ENCODE measurements around the gene XRCC2.
A peak's percentile ranks its signal among the peaks of the same experiment; 100 is the strongest.
"Not testable (repeated sequence)": the region's sequence is repeated elsewhere in the genome, so short reads cannot be mapped to it uniquely, and the experiment has no call there.

Gene XRCC2

DNA sequence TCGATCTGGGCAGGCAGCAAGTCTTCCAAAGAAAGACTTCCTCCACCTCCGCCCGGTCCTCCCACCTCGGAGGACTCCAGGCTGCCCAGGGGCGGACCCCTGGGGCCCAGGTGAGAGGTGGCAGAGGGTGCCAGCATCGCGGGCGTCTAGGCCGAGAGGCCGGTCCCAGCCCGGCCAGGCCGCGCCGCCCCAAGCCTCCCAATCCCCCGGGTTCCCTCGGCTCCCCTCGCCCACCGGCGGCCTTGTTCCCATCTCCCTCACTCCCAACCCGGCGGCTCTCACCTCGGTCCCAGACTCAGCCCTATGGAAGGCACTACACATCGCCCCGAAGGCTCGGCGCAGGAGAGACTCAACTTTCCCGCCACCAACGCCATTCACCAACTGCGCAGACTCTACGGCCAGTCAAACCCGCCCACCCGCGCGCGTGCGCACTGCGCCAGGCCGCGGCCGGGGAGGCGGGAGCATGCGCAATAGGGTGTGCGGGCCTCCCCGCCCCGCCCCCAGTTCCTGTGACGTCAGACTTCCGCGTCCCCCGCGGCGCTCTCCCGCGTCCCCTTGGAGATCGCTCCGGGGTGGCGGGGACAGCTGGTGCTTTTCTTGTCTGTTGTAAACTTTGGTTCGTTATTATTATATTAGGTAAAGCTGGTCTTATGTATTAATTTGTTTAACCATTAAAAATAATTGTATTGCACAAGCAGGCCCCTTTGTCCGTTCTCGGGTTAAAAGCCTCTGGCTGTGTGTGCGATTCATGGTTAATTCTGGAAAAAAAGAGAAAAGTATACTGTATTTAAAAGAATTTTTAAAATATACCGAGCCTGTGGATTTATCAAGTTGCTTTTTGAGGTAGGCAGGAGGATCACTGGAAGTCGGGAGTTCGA, at the start of gene XRCC2:
Gene XRCC2, minus strand, starts transcription at position 383 of the 878 bp plus-strand sequence. Its CDS starts 62 bp downstream, at position 321.
- DNase-seq (ENCODE audit: low spot score): peak; percentile 97

DNA sequence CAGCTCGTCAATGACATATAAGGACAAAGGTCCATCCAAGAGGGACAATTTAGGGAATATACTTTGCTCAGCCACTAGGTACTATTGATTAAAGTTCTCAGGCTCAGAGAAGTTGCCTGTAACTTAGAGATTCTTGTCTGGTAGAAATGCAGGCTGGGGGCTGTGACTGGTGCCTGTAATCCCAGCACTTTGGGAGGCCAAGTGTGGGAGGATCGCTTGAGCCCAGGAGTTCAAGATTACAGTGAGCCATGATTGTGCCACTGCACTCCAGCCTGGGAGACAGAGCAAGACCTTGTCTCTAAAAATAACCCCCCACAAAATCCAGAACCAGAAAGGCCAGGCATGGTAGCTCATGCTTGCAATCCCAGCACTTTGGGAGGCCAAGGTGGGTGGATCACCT, 47.4 kb upstream of the XRCC2 start:
- no peak for DNase-seq (ENCODE audit: low spot score)

DNA sequence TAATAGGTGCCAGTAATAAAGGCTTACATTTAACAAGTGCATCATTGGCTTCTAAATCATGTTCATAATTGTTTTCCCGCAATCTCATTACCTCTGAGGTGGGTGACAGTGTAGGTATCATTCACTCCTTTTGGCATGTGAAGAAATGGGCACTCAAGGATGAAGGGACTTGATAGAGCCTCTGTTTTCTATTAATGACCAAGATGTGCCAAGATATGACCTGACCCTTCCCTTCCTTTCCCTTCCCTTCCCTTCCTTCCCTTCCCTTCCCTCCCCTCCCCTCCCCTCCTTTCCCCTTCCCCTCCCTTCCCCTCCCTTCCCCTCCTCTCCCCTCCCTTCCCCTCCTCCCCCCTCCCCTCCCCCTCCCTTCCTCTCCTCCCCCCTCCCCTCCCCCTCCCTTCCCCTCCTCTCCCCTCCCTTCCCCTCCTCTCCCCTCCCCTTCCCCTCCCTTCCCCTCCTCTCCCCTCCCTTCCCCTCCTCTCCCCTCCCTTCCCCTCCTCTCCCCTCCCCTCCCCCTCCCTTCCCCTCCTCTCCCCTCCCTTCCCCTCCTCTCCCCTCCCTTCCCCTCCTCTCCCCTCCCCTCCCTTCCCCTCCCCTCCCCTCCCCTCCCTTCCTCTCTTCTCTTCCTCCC, 36.6 kb upstream of the XRCC2 start:
- not testable (repeated sequence) for DNase-seq (ENCODE audit: low spot score)

DNA sequence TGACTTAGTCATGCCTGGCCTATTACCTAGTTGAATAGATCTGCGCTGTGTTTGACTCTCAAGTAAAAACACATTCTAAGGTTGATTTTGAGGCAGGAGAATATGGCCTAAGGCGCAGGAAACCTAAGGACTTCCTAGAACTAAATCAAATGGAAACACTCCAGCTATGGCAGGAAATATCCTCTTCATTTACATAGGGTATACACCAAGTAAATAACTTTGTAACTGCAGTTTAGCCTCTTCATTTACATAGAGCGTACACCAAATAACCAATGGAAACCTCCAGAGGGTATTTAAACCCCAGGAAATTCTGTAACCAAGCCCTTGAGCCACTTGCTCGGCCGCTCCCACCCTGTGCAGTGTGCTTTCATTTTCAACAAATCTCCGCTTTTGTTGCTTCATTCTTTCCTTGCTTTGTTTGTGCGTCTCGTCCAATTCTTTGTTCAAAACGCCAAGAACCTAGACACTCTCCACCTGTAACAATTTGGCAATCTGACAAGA, 35.6 kb upstream of the XRCC2 start:
- DNase-seq (ENCODE audit: low spot score): no peak

DNA sequence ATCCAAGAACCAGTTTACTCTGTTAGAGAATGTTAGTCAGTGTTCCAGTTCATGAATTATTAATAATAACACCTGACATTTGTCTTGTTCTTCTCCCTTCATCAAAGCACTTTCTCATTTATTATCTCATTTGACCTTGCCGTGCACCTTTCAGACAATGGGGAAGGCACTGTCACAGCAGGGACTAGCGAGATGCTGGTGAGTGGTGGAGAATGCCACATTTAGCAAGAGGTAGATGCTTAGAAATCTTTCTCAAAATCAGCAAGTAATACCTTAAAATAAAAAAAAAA, 34.2 kb upstream of the XRCC2 start:
- no peak for DNase-seq (ENCODE audit: low spot score)

DNA sequence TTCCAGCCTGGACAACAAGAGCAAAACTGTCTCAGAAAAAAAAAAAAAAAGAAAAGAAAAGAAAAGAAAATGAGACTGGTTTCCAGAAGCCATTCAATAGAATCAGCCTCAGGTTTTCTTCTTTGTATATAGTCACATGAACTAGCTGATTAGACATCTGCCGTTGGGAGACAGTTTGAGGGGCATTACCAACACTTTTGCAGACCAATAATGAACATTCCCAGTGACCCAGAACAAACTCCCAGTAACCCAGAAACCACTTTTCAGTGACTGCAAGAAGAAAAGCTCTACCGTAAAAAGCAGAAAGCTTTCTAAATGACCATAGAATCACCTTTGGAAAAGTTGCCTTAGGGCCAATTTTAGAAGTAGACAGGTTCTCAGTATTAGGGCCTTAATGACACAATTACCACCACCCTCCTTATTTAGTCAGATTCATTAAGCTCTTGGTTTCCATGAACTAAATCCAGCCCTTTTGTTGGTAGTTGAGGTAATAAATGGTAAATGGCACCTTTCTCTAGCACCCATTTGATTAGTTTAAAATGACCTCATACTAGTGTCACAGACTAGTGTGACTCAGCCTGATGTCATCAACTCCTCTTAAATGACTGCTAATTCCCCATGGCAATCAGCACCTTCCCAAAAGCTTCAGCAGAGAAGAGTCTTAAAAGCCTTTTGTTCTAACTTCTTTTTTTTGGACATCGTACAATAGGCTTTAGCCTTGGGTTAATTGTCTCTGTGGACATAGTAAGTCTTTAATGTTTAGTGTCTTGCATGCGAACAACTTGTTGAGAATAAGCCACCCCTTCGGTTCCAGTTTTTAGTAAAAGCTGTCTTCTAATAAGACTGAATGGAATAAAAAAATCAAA, 33.6 kb upstream of the XRCC2 start:
- peak; percentile 14 for DNase-seq (ENCODE audit: low spot score)

DNA sequence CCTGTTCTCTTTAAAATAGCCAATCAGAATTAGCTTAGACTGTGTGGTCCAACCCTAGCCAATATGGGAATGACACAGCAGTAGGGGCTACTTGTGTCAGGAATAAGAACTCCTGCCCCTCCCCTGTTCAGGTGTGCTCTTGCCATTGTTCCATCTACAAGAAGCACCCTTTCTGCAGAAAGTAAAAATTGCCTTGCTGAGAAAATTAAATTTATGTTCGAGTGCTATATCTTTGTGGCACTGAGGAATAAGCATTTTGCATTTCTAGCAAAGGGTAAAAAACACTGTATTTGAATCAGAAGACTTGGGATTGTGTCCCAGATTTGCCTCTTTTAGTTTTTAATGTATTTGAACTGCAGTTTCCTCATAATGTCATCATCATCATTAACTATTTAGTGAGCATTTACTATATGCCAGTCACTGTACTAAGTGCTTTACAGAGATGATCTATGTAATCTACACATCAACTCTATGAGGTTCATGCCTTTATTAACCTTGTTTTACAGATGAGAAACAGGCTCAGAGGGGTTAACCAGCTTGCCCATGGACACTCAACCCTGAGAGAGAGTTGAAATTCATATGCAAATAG, 28.9 kb upstream of the XRCC2 start:
- DNase-seq (ENCODE audit: low spot score): no peak

DNA sequence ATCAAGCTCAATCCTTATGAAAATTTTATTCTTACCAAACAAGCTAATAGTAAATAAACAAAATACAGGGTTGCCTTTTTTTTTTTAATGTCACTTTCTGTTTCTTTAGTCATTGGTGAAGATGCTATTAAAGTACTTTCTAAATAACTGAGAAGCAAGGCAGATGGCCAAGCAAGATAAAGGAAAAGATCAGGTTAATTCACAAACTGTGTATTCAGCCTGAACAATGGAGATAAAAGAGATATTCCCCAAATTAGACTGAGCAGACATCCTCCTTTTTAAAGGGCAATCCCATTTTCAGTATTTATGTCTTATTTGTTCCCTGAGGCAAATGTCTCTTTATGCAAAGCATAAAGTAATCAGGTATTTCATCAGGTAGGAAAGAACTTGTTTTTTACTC, 23.1 kb upstream of the XRCC2 start:
- no peak for DNase-seq (ENCODE audit: low spot score)

DNA sequence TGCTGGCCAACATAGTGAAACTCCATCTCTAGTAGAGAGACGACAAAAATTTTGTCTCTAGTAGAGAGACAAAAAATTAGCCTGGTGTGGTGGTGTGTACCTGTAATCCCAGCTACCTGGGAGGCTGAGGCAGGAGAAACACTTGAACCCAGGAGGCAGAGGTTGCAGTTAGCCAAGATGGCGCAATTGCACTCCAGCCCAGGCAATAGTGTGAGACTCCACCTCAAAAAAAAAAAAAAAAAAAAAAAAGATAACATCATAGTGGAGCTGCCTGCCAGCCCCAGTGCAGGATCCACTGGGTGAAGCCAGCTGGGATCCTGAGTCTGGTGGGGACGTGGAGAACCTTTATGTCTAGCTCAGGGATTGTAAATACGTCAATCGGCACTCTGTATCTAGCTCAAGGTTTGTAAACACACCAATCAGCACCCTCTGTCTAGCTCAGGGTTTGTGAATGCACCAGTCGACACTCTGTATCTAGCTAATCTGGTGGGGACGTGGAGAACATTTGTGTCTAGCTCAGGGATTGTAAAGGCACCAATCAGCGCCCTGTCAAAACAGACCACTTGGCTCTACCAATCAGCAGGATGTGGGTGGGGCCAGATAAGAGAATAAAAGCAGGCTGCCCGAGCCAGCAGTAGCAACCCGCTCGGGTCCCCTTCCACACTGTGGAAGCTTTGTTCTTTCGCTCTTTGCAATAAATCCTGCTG, 21.5 kb upstream of the XRCC2 start:
- DNase-seq (ENCODE audit: low spot score): not testable (repeated sequence)

DNA sequence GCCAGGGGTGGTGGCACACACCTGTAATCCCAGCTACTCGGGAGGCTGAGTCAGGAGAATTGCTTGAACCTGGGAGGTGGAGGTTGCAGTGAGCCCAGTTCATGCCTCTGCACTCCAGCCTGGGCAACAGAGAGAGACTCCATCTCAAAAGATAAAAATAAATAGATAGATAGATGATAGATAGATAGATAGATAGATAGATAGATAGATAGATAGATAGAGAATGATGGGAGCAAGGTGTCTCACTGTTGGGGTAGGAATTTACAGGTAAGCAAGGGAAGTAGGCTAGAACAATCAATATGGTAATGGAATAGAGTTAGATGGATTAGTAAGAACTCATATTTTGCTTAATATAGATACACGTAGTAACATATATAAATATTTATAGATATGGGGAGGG, 16.3 kb upstream of the XRCC2 start:
- DNase-seq (ENCODE audit: low spot score): not testable (repeated sequence)

DNA sequence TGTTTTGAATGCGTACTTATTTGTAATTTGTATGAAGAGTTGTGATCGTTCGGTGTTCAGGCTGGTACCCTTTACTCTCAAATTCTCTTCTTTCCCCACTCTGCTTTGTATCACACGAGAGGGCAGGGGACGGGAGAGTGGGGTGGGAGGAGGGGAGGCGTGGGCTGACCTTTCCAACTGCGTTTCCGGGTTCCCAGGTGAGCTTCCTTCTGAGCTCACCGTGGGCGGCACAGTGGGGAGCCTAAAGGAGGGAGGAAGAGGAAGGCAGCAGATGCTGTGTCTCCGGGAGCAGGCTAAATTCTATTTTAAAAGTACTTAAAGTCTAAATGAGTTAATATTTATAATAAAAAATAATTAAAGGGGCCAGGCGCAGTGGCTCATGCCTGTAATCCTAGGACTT, 7.4 kb upstream of the XRCC2 start:
- DNase-seq (ENCODE audit: low spot score): no peak

DNA sequence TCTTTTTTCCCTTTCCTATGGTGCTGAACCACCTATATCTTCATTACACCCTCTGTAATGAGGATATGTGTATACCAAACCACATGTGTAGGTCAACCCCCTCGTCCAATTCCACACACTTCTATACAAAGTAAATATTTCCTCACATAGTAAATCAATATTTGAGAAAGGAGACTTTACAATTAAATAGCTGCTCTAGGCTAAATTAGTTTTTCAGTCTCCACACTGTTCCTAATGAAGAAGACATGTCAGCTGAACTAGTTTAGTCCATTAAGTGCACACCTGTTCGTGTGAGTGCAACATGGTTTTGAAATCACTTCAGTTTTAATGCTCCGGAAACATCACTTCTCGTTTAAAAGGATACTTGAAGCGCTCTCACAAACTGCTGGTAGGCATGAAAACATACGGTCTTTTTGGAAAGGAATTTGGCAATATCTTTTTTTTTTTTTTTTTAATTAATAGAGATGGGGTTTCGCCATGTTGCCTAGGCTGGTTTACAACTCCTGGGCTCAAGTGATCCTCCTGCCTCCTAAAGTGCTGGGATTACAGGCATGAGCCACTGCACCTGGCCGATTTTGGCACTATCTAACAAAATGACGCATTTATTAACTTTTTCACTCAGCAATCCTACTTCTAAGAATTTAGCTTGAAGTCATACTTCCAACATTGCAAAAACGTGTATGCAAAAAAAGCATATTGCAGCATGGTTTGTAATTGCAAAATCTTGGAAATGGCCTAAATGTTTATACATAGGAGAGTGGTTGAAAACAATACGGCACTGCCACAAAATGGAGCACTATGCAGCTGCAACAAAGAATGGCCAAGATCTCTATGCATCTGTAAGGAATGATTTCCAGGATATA, 2.1 kb upstream of the XRCC2 start:
- DNase-seq (ENCODE audit: low spot score): no peak

DNA sequence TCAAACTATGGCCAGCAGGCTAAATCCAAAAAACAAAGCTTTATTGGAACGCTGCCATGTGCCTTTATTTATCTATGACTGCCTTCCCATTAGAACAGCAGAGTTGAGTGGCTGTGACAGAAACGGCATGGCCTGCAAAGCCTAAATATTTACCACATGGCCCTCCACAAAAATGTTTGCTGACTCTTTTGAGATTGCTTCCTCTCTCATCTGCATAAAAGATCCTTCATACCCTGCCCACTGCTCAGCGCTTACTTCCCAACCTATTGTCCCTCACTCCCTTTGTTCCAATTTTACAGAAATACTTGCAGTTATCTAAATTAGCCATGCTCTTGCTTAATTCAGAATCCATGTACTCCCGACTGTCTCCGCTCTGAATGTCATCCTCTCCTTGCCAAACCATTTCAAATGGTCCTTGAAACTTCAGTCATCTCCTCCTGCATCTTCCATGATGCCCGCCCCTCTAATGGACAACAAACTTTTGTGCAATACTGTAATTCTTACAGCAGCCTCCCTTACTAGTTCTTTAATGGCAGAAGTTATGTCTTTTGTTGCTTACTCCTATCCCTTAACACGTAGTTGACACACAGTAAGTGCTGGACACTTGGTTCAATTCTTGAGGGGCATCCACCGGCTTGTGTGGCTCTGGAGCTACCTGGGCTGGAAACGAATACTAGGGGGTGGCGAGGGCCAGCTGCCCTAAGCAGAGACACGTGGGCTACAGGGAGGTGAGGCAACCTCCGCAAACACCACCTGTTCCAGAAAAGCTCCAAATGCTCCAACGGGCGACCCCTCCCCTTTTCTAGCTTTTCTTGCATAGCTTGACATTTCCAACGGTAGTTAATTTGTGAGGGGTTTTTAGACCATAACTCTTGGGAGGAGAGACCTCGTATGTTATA, 832 bp downstream of the XRCC2 start:
- DNase-seq (ENCODE audit: low spot score): no peak

DNA sequence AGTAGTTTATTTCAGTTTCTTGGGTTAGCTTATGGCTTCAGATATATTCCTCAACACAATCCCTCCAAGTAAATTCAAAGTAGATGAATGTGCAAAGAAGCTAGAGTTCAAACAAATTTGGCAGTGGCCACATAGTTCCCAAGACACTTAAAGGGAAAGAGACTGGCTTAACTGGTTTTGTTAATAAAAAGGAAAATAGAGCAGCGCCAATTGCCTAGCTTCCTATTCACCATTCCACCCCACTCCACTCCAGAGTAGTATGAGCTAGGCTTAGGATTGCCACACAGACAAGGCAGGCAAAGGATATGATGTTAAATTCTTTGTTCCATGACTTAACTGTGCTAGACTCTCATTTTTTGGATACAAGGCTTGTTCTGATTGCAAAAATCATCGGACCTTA, 2.0 kb downstream of the XRCC2 start:
- no peak for DNase-seq (ENCODE audit: low spot score)

DNA sequence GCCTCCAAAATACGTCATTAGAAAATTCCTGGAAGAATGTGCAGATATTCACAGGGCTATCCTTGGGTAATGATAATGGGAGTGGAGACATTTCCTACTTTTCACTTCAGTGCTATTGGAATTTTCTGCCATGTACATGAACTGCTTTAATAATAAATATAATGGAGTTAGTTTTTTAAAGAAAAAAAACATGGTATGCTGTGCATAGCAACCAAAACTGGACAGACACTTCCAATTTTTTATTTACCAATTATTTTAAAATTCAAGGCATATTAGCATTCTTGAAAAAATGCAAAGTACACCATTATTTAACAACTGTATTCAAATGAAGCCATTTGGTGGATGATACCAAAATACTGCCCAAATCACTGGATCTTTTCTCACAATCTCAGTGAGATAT, 3.3 kb downstream of the XRCC2 start:
- no peak for DNase-seq (ENCODE audit: low spot score)

DNA sequence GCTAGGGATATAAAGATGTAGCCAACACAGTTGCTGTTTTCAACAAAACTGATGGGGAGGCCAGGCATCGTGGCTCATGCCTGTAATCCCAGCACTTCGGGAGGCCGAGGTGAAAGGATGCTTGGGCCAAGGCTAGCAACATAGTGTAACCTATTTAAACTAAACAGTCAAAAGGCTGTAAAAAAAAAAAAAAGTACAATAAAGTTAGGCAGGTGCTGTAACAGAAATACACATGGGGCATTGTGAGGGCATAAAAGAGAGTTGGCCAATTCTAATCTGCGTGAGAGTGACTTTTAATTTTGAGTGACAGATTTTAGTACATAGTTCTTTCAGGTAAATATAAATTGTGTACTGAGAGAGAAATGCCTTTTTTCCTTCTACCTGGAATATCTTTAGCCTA, 6.2 kb downstream of the XRCC2 start:
- no peak for DNase-seq (ENCODE audit: low spot score)

DNA sequence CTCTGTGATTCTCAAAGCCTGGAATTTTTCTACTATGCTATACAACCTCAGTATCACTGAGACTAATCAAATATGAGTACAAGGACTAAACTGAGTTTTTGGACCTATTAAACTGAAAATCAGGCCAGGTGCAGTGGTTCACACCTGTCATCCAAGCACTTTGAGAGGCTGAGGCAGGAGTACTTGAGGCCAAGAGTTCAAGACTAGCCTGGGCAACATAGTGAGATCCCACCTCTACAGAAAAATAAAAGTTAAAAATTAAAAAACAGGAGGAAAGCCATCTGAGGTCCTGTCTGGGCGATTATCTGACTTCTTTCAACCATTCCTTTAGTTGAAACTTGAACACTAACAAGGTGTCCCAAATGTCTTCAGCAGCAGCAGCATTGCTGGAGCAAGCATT, 7.0 kb downstream of the XRCC2 start:
- DNase-seq (ENCODE audit: low spot score): no peak

DNA sequence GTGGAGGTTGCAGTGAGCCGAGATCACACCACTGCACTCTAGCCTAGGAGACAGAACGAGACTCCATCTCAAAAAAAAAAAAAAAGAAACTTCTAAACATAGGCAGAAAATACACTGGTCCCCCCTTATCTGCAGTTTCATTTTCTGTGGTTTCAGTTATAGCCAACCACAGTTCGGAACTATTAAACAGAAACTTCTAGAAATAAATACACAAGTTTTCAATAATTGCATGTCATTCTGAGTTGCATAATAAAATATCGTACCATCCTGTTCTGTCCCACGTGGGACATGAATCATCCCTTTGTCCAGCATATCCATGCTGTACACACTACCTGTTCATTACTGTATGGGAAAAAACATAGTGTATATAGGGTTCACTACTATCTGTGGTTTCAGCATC, 8.0 kb downstream of the XRCC2 start:
- DNase-seq (ENCODE audit: low spot score): no peak

DNA sequence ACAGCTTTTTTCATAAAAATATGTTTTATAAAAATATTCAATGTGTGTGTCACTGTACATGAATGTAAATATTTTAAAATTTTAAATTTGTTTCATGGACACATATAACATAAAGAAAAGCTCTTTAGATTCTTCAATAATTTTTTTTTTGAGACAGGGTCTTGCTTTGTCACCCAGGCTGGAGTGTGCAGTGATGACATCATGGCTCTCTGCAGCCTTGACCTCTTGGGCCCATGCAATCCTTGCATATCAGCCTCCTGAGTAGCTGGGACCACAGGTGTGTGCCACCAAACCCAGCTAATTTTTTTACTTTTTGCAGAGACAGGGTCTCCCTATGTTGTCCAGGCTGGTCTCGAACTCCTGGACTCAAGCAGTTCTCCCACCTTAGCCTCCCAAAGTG, 9.9 kb downstream of the XRCC2 start:
- no peak for DNase-seq (ENCODE audit: low spot score)

DNA sequence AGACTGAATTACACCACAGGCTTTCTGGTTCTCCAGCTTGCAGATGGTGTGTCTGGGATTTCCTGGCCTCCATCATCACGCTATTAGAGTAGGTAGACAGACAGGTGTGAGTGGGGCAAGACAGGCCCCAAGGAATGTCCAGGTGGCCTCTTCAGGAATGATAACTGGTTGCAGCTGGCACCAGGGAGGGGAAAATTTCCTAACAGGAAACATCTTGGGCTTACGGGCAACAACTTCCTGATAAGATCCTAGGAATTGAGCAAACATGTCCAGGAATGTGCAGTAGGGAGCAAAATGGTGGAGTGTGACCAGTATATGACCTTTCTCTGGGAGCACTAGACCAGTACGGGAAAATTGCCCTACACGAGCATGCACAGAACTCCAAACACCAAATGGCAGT, 11.3 kb downstream of the XRCC2 start:
- DNase-seq (ENCODE audit: low spot score): no peak
